ENCODE results near the gene CALCOCO1. TPM values are rescaled to one million over a fixed set of nuclear protein-coding genes. Genes with fewer than 3 reads are reported as not detected.

The CALCOCO1 gene
- polyA plus RNA-seq, 1 donor: 137 TPM

DNA sequence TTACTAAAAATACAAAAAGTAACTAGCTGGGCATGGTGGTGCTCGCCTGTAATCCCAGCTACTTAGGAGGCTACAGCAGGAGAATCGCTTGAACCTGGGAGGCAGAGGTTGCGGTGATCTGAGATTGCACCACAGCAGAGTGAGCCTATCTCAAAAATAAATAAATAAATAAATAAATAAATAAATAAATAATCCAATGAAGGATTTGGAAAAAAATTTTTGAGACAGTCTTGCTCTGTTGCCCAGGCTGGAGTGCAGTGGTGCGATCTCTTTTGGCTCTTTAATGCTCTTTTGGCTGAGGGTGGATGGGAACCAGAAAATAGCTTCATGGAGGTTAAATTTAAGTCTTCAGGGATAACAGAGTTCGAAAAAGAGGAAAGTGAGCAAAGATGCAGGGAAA lies 63.1 kb downstream of the CALCOCO1 start:
- DNase-seq: no peak

GRCh38 chr12:53660041-53660440 lies 67.2 kb downstream of the CALCOCO1 start:
- DNase-seq: no peak

DNA sequence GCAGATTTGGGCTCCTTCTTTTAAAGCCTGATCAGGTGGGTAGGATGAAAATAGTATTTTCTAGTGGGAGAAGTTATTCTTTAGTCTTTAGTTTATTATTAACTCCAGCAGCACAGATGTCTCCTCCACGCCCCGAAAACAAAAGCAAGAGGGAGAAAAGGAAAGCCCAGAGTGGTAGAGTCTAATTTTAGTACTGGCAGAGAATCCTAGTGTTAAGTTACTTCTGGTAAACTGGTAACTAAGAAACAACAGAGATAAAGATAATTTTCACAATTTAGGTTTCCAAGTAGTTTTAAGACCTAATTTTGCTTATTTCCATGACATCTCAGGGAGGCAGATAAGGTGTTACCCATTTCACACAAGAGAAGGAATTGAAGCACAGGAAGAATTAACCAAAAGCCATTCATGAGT lies 67.7 kb downstream of the CALCOCO1 start:
- no peak for DNase-seq

- peak; percentile 32 for DNase-seq
Measured at GRCh38 chr12:53659011-53659551, 68.2 kb downstream of the CALCOCO1 start.

Other genes starting within 250 kb of the CALCOCO1 start
- 38.5 TPM for gene MAP3K12, start 228.0 kb downstream of the CALCOCO1 start, polyA plus RNA-seq (ENCODE audit: insufficient read length)
- 48.4 TPM for gene TARBP2, start 226.2 kb downstream of the CALCOCO1 start, polyA plus RNA-seq (ENCODE audit: insufficient read length)
- gene NPFF, start 220.0 kb downstream of the CALCOCO1 start, polyA plus RNA-seq (ENCODE audit: insufficient read length): 2.1 TPM
- gene ATF7, start 101.1 kb downstream of the CALCOCO1 start, polyA plus RNA-seq (ENCODE audit: insufficient read length): 52.4 TPM
- 483 TPM for gene ATP5MC2, start 51.4 kb downstream of the CALCOCO1 start, polyA plus RNA-seq (ENCODE audit: insufficient read length)
- not detected for gene CISTR, start 24.5 kb upstream of the CALCOCO1 start, polyA plus RNA-seq (ENCODE audit: insufficient read length)
- 0.05 TPM for gene HOXC13, start 211.4 kb upstream of the CALCOCO1 start, polyA plus RNA-seq (ENCODE audit: insufficient read length)
- gene HOXC12, start 227.5 kb upstream of the CALCOCO1 start, polyA plus RNA-seq (ENCODE audit: insufficient read length): not detected
- gene HOXC11, start 245.7 kb upstream of the CALCOCO1 start, polyA plus RNA-seq (ENCODE audit: insufficient read length): 2.1 TPM
- 2.2 TPM for gene HOTAIR, start 247.5 kb upstream of the CALCOCO1 start, polyA plus RNA-seq (ENCODE audit: insufficient read length)

Data from left kidney (tissue), 2 donors.